Suprapubic skin (tissue), 4 donors: Measurements from ENCODE around the gene HTR3A.

ENCODE experiments used
- POLR2A ChIP-seq, 2 donors: fragments of 450-650 bp; IDR thresholded peaks; one replicate each; pipeline ENCODE4 v1.6.1; 2017; ENCODE audit warnings: antibody characterized with exemption in 2 of 2, mild to moderate bottlenecking in 2 of 2, moderate library complexity in 2 of 2
- POLR2AphosphoS5 ChIP-seq, 3 donors: sonication (generic); formaldehyde crosslinking; IDR thresholded peaks; one replicate each; pipeline ENCODE4 v1.6.1; 2017; ENCODE audit warnings: antibody characterized with exemption in 3 of 3
- TF ChIP-seq, protein P1 (sequence below), 2 donors: fragments of 200-600 bp in 1 of 2; fragments of 450-650 bp in 1 of 2; sonication (generic) in 1 of 2; IDR thresholded peaks; one replicate each; pipeline ENCODE4 v1.5.1; 2016 to 2019; ENCODE audit warnings: antibody characterized with exemption in 2 of 2, mild to moderate bottlenecking in 1 of 2, moderate library complexity in 1 of 2

DNA sequence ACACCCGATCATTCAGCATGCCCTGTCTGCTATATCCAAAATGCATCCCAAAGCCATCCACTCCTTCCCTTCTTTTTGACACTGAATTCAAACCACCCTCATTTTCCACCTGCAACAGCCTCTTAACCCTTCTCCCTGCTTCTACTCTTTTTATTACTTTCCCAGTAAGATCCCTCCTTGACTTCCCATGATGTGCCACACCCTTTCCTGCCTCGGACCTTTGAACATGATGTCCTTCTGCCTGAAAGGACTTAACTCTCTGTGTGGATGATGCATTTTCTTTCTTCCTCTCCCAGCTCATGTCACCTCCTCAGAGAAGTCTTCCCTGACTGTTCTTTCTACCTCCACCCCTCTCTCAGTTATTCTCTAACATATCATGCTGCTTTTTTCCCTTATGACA is 36.5 kb downstream of the HTR3A start:
- TF ChIP-seq, protein P1, sequence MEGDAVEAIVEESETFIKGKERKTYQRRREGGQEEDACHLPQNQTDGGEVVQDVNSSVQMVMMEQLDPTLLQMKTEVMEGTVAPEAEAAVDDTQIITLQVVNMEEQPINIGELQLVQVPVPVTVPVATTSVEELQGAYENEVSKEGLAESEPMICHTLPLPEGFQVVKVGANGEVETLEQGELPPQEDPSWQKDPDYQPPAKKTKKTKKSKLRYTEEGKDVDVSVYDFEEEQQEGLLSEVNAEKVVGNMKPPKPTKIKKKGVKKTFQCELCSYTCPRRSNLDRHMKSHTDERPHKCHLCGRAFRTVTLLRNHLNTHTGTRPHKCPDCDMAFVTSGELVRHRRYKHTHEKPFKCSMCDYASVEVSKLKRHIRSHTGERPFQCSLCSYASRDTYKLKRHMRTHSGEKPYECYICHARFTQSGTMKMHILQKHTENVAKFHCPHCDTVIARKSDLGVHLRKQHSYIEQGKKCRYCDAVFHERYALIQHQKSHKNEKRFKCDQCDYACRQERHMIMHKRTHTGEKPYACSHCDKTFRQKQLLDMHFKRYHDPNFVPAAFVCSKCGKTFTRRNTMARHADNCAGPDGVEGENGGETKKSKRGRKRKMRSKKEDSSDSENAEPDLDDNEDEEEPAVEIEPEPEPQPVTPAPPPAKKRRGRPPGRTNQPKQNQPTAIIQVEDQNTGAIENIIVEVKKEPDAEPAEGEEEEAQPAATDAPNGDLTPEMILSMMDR (IDR thresholded peaks at IDR 0.05) = no peak
- TF ChIP-seq POLR2A (IDR thresholded peaks at IDR 0.05) (no peak), POLR2AphosphoS5 (IDR thresholded peaks at IDR 0.05) (no peak)
